T-helper 1 cell treated with Interleukin-12 subunit alpha and Interleukin-12 subunit beta and Interleukin-4 antibody, amounts not matched to agents 30 ng/mL and 1 ng/mL, for 36 hours (primary cell): ENCODE data around the gene PGA3. TPM values are rescaled to one million over a fixed set of nuclear protein-coding genes. Genes with fewer than 3 reads are reported as not detected.
"Not testable (repeated sequence)": the region's sequence is repeated elsewhere in the genome, so short reads cannot be mapped to it uniquely, and the experiment has no call there.

Experiments
- intact Hi-C: fragments of 100-400 bp; cut with micrococcal nuclease; formaldehyde crosslinking; loops from one replicate; pipeline ENCODE4 v1.15.1; 2024
- total RNA-seq: library from RNA; stranded (reverse); gene quantifications from 2 replicates; pipeline ENCODE4 v1.2.3, GENCODE V29; 2022

Gene PGA3
- total RNA-seq, 1 donor from 2014 or later: not detected

GRCh38 chr11:61248071-61248470, 44.8 kb downstream of the PGA3 start:
- intact Hi-C loops: not testable (repeated sequence)

GRCh38 chr11:61249201-61249600, 45.9 kb downstream of the PGA3 start:
- intact Hi-C loops: not testable (repeated sequence)

- intact Hi-C loops: not testable (repeated sequence)
These were observed 47.8 kb downstream of the PGA3 start for GRCh38 chr11:61250796-61251765.

DNA sequence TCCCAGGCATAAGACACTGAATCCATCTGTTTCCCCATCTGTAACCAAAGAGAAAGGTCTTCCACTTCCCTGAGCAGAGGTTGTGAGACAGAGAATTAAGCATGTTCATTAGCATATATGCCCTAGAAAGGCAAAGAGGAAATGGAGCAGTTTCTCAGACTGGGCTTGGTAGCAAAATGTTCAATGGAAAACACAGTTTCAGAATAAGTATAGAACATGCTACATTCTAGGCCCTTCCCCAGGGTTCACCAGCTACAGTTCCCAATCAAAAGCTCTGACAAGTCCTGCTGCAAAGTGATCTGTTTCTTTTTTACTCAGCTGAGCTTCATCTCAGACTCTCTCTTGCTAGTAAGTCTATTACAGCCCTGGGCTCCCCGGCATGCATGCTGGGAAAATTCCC, 49.0 kb downstream of the PGA3 start:
- intact Hi-C loops: not testable (repeated sequence)

DNA sequence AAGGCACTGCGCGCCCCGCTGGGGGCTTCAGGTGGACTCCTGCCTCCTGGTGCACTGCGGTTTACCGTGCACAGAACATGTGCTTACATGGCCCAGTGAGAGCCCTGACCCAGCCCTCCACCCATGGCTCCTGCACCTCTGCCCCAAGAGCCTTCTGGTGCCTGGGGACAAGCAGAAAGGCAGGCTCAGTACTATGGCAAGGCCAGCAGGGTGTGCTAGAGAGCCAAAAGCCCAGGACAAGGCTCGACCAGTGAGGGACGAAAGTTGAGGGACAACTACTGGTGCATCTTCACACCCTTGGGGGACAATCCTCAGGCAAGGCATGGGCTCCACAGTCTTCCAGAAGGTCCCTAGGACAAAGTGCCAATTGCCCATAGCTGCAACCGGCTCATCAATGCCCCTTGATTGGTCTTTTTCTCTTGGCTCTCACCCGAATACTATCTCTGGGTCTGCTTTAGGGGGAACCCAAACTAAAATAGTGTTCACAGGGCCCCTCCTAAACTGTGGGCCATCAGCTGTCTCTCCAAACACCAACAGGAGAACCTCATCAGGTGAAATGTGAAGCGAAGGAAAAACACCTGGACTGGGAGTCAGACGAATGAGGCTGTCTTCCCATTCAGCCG, 51.2 kb downstream of the PGA3 start:
- intact Hi-C loops: loop anchor here (1.0 kb wide), 3 partner anchors 40 to 131 kb away; no protein-coding TSS in a partner anchor

DNA sequence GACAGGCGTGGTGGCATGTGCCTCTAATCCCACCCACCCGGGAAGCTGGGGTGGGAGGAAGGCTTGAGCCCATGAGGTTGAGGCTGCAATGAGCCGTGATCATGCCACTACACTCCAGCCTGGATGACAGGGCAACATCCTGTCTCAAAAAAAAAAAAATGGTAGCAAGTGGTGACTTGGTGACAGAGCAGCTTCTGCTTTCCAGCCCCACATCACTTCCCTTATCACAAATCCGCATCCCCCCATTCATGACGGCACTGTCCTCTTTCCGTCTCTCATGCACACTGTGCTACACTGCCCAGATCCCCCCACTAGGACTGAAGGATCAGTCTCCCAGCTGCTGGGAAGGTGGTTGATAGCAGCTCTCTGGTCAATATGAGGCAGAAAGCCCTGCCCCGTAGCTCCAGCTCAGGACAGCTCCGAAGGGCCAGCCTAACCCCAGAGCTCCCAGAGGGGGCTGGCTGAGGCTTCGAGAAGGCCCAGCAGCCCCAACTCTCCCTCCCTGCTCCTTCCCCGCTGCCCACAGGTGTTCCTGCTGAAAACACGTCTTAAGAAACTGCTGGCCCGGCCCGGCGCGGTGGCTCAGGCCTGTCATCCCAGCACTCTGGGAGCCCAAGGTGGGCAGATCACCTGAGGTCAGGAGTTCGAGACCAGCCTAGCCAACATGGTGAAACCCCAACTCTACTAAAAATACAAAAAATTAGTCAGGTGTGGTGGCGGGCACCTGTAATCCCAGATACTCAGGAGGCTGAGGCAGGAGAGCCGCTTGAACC, 53.6 kb downstream of the PGA3 start:
- intact Hi-C loops: no loop called here

- intact Hi-C loops: no loop called here
These were observed 55.2 kb downstream of the PGA3 start for GRCh38 chr11:61258546-61258945.

GRCh38 chr11:61259363-61259762, 56.0 kb downstream of the PGA3 start:
- intact Hi-C loops: no loop called here

Other genes with a start within 250 kb of the PGA3 start
- 327 and 336 TPM in 2 replicates for gene CD6, start 231.8 kb upstream of the PGA3 start, total RNA-seq
- 308 and 311 TPM in 2 replicates for gene CD5, start 101.0 kb upstream of the PGA3 start, total RNA-seq
- 7.4 and 8.3 TPM in 2 replicates for gene VPS37C, start 42.1 kb upstream of the PGA3 start, total RNA-seq
- gene PGA4, start 18.8 kb downstream of the PGA3 start, total RNA-seq: not detected in 2 replicates
- not detected in 2 replicates for gene PGA5, start 37.7 kb downstream of the PGA3 start, total RNA-seq
- gene VWCE, start 91.8 kb downstream of the PGA3 start, total RNA-seq: 5.5 and 6.3 TPM in 2 replicates
- gene DDB1, start 129.6 kb downstream of the PGA3 start, total RNA-seq: 225 and 243 TPM in 2 replicates
- gene TKFC, start 129.7 kb downstream of the PGA3 start, total RNA-seq: 32.6 and 33.3 TPM in 2 replicates
- 38.9 and 40.0 TPM in 2 replicates for gene CYB561A3, start 158.4 kb downstream of the PGA3 start, total RNA-seq
- gene TMEM138, start 158.9 kb downstream of the PGA3 start, total RNA-seq: 64.6 and 71.3 TPM in 2 replicates
- gene TMEM216, start 189.1 kb downstream of the PGA3 start, total RNA-seq: 11.0 and 12.9 TPM in 2 replicates
- gene CPSF7, start 226.5 kb downstream of the PGA3 start, total RNA-seq: 115 and 119 TPM in 2 replicates
- 52.9 and 53.0 TPM in 2 replicates for gene SDHAF2, start 226.6 kb downstream of the PGA3 start, total RNA-seq